Measurements from ENCODE around the gene IL21R. TPM values are rescaled to one million over a fixed set of nuclear protein-coding genes. Genes with fewer than 3 reads are reported as not detected.
A peak's percentile ranks its signal among the peaks of the same experiment; 100 is the strongest.

IL21R gene
- total RNA-seq, 1 donor from 2014 or later, result 84.2 TPM

GRCh38 chr16:27474041-27474440 is 72.1 kb downstream of the IL21R start:
- no peak overlapping the region for H3K27ac Mint-ChIP-seq
- DNase-seq (ENCODE audit: low spot score), result no peak
- H3K4me3 Mint-ChIP-seq (ENCODE audit: low read depth), result no peak overlapping the region
- H3K4me1 Mint-ChIP-seq (ENCODE audit: low read depth), result no peaks in the 10 kb centered on the region
- intact Hi-C loops (cut with micrococcal nuclease), result no loop called here
- peaks cover 66% of the 10 kb centered on the region for H3K36me3 Mint-ChIP-seq (ENCODE audit: low read depth)
- H3K27me3 Mint-ChIP-seq (ENCODE audit: low read depth), result no peaks in the 10 kb centered on the region
- no peaks in the 10 kb centered on the region for H3K9me3 Mint-ChIP-seq

DNA sequence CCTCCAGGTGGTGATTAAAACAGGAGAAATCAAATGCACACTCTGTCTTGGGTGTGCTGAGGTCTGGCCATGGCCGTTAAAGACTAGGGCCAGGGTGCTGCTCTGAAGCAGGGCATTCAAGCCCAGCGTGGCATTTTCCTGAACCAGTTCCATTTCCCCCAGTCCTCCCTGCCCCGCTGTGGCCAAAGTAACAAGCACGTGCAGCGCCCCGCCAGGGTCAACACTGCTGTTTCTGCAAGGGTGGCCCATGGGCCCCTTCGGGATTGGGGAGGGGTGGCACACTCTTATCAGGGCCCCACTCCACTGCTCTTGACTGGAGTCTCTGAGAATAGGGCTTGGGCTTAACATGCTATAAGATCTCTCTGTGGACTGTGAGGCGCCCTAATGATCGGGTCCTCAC is 72.9 kb downstream of the IL21R start:
- intact Hi-C loops (cut with micrococcal nuclease), result no loop called here
- Mint-ChIP-seq H3K27me3 (ENCODE audit: low read depth) (no peaks in the 10 kb centered on the region), H3K36me3 (ENCODE audit: low read depth) (peaks cover 58% of the 10 kb centered on the region), H3K27ac (peak overlapping the region; percentile 14), H3K9me3 (no peaks in the 10 kb centered on the region), H3K4me1 (ENCODE audit: low read depth) (no peaks in the 10 kb centered on the region), H3K4me3 (ENCODE audit: low read depth) (no peak overlapping the region)
- DNase-seq (ENCODE audit: low spot score), result no peak

DNA sequence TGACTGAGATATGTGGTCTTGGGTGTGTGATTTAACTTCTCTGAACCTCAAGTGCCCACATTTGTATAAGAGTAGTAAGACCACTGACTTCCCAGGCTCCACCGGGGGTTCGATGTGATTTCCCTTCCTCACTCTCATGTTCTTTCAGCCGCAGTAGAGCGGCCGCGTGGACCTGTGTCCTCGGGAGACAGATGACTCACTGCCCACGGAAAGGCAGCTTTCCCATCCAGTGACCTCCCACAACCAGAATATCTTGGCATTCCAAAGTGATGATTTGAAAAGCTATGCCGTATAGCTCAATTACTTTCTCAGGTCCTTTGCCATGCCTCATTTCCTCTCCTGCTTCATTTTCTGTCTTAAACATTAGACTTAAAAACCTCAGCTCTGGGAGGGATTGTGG is 73.6 kb downstream of the IL21R start:
- no peak overlapping the region for H3K4me3 Mint-ChIP-seq (ENCODE audit: low read depth)
- no peaks in the 10 kb centered on the region for H3K4me1 Mint-ChIP-seq (ENCODE audit: low read depth)
- intact Hi-C loops (cut with micrococcal nuclease), result no loop called here
- no peak overlapping the region for H3K27ac Mint-ChIP-seq
- peaks cover 55% of the 10 kb centered on the region for H3K36me3 Mint-ChIP-seq (ENCODE audit: low read depth)
- H3K27me3 Mint-ChIP-seq (ENCODE audit: low read depth), result no peaks in the 10 kb centered on the region
- no peaks in the 10 kb centered on the region for H3K9me3 Mint-ChIP-seq
- no peak for DNase-seq (ENCODE audit: low spot score)

DNA sequence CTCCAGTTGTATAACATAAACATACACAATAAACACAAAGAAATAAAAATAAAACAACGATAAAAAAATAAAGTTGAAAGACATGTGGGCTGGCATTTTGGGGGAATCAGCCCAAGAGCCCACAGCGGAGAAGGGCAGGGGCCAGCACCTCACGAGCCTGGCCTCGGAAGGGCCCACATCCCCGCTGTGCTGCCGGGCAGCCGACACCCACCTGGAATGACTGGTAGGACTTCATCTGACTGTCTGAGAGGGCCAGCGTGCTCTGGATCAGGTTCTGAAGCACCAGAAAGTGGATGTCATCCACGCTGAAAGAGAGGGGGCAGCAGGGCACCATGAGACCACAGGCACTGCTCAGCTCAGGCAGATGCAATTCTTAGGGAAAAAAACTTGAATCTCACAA is 74.3 kb downstream of the IL21R start:
- no peak for DNase-seq (ENCODE audit: low spot score)
- Mint-ChIP-seq H3K4me1 (ENCODE audit: low read depth) (no peaks in the 10 kb centered on the region), H3K9me3 (no peaks in the 10 kb centered on the region), H3K36me3 (ENCODE audit: low read depth) (peaks cover 51% of the 10 kb centered on the region), H3K4me3 (ENCODE audit: low read depth) (no peak overlapping the region), H3K27ac (no peak overlapping the region), H3K27me3 (ENCODE audit: low read depth) (no peaks in the 10 kb centered on the region)
- intact Hi-C loops (cut with micrococcal nuclease), result no loop called here

- intact Hi-C loops (cut with micrococcal nuclease), result no loop called here
Measured at GRCh38 chr16:27480761-27481160, 78.8 kb downstream of the IL21R start.

DNA sequence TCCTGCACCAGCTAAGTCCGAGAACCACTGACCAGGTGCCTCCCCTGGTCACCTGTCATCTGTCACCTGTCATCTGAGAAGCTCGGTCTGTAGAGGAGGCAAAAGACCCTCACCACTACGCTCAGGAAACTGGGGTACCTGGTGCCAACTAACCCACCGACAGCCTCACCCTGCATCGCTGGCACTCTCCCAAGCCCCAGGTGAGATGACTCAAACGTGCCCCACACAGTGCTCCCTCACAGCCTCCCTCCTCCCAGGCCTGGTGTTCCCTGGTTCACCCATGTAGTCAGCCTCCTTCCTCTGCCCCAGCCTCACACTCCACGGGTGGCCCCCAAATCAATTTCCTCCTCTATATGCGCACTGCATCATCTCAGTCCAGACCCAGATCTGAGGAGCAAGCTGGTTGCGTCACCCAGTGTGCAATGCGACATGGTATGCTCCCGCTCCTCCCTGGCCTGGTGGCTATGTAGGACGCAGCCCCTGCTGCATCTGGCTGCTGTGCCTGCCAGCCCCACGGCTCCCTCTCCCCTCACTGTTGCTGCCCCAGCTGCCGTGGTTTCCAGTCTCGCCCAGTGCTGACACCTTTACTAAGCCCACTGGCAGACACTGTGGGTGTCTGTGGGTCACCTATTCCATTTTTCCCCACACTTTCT is 79.4 kb downstream of the IL21R start:
- H3K9me3 Mint-ChIP-seq, result no peaks in the 10 kb centered on the region
- H3K27me3 Mint-ChIP-seq (ENCODE audit: low read depth), result no peaks in the 10 kb centered on the region
- peaks cover 66% of the 10 kb centered on the region for H3K36me3 Mint-ChIP-seq (ENCODE audit: low read depth)
- no peaks in the 10 kb centered on the region for H3K4me1 Mint-ChIP-seq (ENCODE audit: low read depth)
- H3K27ac Mint-ChIP-seq, result no peak overlapping the region
- DNase-seq (ENCODE audit: low spot score), result no peak
- H3K4me3 Mint-ChIP-seq (ENCODE audit: low read depth), result no peak overlapping the region
- intact Hi-C loops (cut with micrococcal nuclease), result no loop called here

More at GRCh38 chr16:27480761-27481160, 78.8 kb downstream of the IL21R start:
- Mint-ChIP-seq H3K27me3 (ENCODE audit: low read depth) (no peaks in the 10 kb centered on the region), H3K36me3 (ENCODE audit: low read depth) (peaks cover 68% of the 10 kb centered on the region), H3K4me1 (ENCODE audit: low read depth) (no peaks in the 10 kb centered on the region), H3K27ac (no peak overlapping the region), H3K9me3 (no peaks in the 10 kb centered on the region), H3K4me3 (ENCODE audit: low read depth) (no peak overlapping the region)
- DNase-seq (ENCODE audit: low spot score), result no peak

GRCh38 chr16:27482397-27483087 is 80.6 kb downstream of the IL21R start:
- H3K36me3 Mint-ChIP-seq (ENCODE audit: low read depth), result peaks cover 68% of the 10 kb centered on the region
- H3K9me3 Mint-ChIP-seq, result no peaks in the 10 kb centered on the region
- H3K27me3 Mint-ChIP-seq (ENCODE audit: low read depth), result no peaks in the 10 kb centered on the region

DNA sequence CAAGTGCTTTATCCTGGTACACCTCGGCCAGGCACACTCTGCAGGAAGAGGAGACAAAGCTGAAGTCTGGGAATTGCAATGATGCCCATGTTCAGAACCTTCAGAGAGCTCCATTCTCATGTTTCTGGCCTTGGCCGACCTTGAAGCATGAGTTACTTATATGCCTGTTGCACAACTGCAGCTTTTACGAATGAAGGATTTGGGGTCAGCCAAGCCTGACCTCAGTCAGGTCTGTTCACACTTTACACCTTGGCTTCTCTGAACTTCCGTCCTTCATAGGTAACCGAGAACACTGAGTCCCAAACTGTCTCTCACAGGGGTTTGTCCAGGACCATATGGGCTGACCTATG is 81.1 kb downstream of the IL21R start:
- DNase-seq (ENCODE audit: low spot score), result no peak
- Mint-ChIP-seq H3K27me3 (ENCODE audit: low read depth) (no peaks in the 10 kb centered on the region), H3K4me3 (ENCODE audit: low read depth) (no peak overlapping the region), H3K36me3 (ENCODE audit: low read depth) (peaks cover 68% of the 10 kb centered on the region), H3K9me3 (no peaks in the 10 kb centered on the region), H3K4me1 (ENCODE audit: low read depth) (no peaks in the 10 kb centered on the region), H3K27ac (no peak overlapping the region)
- intact Hi-C loops (cut with micrococcal nuclease), result no loop called here

More at GRCh38 chr16:27482397-27483087, 80.6 kb downstream of the IL21R start:
- no peak overlapping the region for H3K27ac Mint-ChIP-seq
- no peak for DNase-seq (ENCODE audit: low spot score)
- H3K4me3 Mint-ChIP-seq (ENCODE audit: low read depth), result no peak overlapping the region
- intact Hi-C loops (cut with micrococcal nuclease), result no loop called here
- no peaks in the 10 kb centered on the region for H3K4me1 Mint-ChIP-seq (ENCODE audit: low read depth)

DNA sequence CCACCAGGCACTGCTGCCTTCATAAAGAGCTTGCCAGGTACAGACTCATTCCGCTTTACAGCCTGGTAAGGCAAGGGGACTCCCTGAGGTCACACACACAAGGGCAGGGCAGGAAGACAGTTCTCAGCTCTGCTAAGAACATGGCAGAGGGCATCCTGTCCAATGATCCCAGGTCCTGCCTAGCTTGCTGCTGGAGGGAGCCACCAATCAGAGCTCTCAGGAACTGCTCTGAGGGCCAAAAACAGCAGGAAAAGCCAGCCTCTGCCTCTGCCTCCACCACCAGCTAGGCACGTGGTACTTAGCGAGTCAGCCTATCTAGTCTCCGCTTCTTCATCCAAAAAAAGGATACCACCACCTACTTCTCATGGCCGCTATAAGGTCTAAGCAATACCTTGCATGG is 81.7 kb downstream of the IL21R start:
- Mint-ChIP-seq H3K9me3 (no peaks in the 10 kb centered on the region), H3K4me3 (ENCODE audit: low read depth) (no peak overlapping the region), H3K4me1 (ENCODE audit: low read depth) (no peaks in the 10 kb centered on the region), H3K27me3 (ENCODE audit: low read depth) (no peaks in the 10 kb centered on the region), H3K27ac (no peak overlapping the region), H3K36me3 (ENCODE audit: low read depth) (peaks cover 70% of the 10 kb centered on the region)
- intact Hi-C loops (cut with micrococcal nuclease), result no loop called here
- DNase-seq (ENCODE audit: low spot score), result no peak

DNA sequence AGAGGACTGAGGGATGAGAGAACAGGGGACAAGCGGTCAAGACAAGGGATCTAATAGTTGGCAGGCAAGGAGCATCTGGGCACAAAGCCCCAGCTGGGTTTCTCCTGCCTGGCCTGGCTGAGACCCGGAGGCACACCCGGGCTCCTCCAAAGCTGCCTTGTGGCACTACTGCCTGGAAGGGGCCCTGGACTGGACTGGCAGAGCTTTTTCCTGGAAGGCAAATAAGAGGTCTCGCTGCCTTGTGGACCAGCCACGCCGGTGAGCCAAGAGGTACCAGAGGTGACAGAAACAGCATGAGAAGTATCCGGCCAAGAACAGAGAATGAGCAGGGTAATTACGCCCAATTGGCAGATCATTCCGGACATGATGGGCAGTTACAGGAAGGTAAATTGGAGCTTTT is 83.2 kb downstream of the IL21R start:
- no peak for DNase-seq (ENCODE audit: low spot score)
- H3K9me3 Mint-ChIP-seq, result no peaks in the 10 kb centered on the region
- no peak overlapping the region for H3K4me3 Mint-ChIP-seq (ENCODE audit: low read depth)
- peaks cover 76% of the 10 kb centered on the region for H3K36me3 Mint-ChIP-seq (ENCODE audit: low read depth)
- no peak overlapping the region for H3K27ac Mint-ChIP-seq
- H3K27me3 Mint-ChIP-seq (ENCODE audit: low read depth), result no peaks in the 10 kb centered on the region
- H3K4me1 Mint-ChIP-seq (ENCODE audit: low read depth), result no peaks in the 10 kb centered on the region
- intact Hi-C loops (cut with micrococcal nuclease), result no loop called here

- Mint-ChIP-seq H3K4me1 (ENCODE audit: low read depth) (no peaks in the 10 kb centered on the region), H3K36me3 (ENCODE audit: low read depth) (peaks cover 73% of the 10 kb centered on the region), H3K4me3 (ENCODE audit: low read depth) (no peak overlapping the region), H3K9me3 (no peaks in the 10 kb centered on the region), H3K27ac (no peak overlapping the region), H3K27me3 (ENCODE audit: low read depth) (no peaks in the 10 kb centered on the region)
- no peak for DNase-seq (ENCODE audit: low spot score)
- intact Hi-C loops (cut with micrococcal nuclease), result no loop called here
Measured at GRCh38 chr16:27485811-27486210, 83.8 kb downstream of the IL21R start.

GRCh38 chr16:27486344-27486743 is 84.4 kb downstream of the IL21R start:
- no peak for DNase-seq (ENCODE audit: low spot score)
- Mint-ChIP-seq H3K4me3 (ENCODE audit: low read depth) (no peak overlapping the region), H3K36me3 (ENCODE audit: low read depth) (peaks cover 73% of the 10 kb centered on the region), H3K4me1 (ENCODE audit: low read depth) (no peaks in the 10 kb centered on the region), H3K27ac (no peak overlapping the region), H3K9me3 (no peaks in the 10 kb centered on the region), H3K27me3 (ENCODE audit: low read depth) (no peaks in the 10 kb centered on the region)
- intact Hi-C loops (cut with micrococcal nuclease), result no loop called here

- H3K27ac Mint-ChIP-seq, result no peak overlapping the region
- H3K4me1 Mint-ChIP-seq (ENCODE audit: low read depth), result no peaks in the 10 kb centered on the region
- no peak overlapping the region for H3K4me3 Mint-ChIP-seq (ENCODE audit: low read depth)
- no peaks in the 10 kb centered on the region for H3K9me3 Mint-ChIP-seq
- peaks cover 73% of the 10 kb centered on the region for H3K36me3 Mint-ChIP-seq (ENCODE audit: low read depth)
- H3K27me3 Mint-ChIP-seq (ENCODE audit: low read depth), result no peaks in the 10 kb centered on the region
- intact Hi-C loops (cut with micrococcal nuclease), result no loop called here
- DNase-seq (ENCODE audit: low spot score), result no peak
Measured at GRCh38 chr16:27486760-27487159, 84.8 kb downstream of the IL21R start.
